GM12891 (cell line): Measurements from ENCODE around the gene CEP83.
A peak's percentile ranks its signal among the peaks of the same experiment; 100 is the strongest.

Experiments used
- DNase-seq: peaks from one replicate; pipeline ENCODE4 v3.0.0; 2011; ENCODE audit warnings: low spot score; ENCODE audit not compliant: insufficient read length
- FAIRE-seq: peaks from 2 replicates; lab custom pipeline; 2011; peaks lifted over from hg19 to GRCh38; lab: Jason Lieb, UNC
- PAX5 ChIP-seq: IDR thresholded peaks from 2 replicates; pipeline ENCODE4 v1.6.1; 2011; ENCODE audit warnings: low read length, moderate library complexity, mild to moderate bottlenecking; ENCODE audit not compliant: insufficient read depth, severe bottlenecking
- POLR2A ChIP-seq: IDR thresholded peaks from 2 replicates; pipeline ENCODE4 v1.6.1; 2011; ENCODE audit warnings: low read depth, low read length, control low read depth
- POLR2AphosphoS5 ChIP-seq: IDR thresholded peaks from 2 replicates; pipeline ENCODE4 v1.6.1; 2011; ENCODE audit warnings: low read depth, low read length, control low read depth
- POU2F2 ChIP-seq: IDR thresholded peaks from 2 replicates; pipeline ENCODE4 v1.6.1; 2011; ENCODE audit warnings: low read depth, mild to moderate bottlenecking, control low read depth, low read length, moderate library complexity
- SPI1 ChIP-seq: IDR thresholded peaks from 2 replicates; pipeline ENCODE4 v1.6.1; 2011; ENCODE audit warnings: low read depth, low read length, control low read depth
- TAF1 ChIP-seq: IDR thresholded peaks from 2 replicates; pipeline ENCODE4 v1.6.1; 2011; ENCODE audit warnings: low read depth, low read length, control low read depth

CEP83 gene

GRCh38 chr12:94267537-94267872 lies 192.2 kb downstream of the CEP83 start:
- no peak for DNase-seq
- TF ChIP-seq SPI1, result peak; percentile 36
- no peak for TF ChIP-seq PAX5
- FAIRE-seq, result no peak

DNA sequence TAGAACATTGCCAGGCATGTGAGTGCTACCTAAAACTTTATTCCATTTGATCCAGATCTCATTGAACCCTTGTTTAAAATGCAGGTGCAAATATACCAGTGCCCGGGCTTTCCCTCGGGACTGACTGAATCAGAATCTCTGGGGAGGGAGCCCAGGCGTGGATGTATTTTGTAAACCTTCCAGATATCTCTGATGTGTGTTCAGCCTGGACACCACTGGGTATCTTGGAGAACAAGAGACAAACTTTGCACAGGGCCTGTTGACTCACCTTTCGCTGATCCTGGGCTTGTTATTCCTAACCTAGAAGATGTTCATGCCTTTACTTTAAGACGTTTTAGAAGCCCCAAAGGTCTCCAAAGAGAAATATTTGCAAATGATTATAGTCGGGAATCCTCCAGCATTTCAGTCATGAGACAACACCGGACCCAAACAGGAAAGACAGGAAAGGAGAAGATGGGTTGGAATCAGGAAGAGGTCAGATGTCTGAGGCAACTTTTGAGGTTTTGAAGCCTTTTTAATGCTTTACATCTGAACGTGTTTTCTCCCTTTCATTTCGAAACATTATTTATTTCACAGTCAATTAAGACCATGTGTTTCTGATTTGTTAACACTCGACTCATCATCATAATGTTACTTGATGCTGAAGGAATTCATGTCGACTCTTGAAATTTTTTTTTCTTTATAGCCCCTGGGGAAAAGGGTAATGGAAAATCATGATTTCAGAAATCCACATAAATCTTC lies 192.7 kb downstream of the CEP83 start:
- DNase-seq, result no peak
- FAIRE-seq, result peak; percentile 40
- TF ChIP-seq POU2F2, result no peak

DNA sequence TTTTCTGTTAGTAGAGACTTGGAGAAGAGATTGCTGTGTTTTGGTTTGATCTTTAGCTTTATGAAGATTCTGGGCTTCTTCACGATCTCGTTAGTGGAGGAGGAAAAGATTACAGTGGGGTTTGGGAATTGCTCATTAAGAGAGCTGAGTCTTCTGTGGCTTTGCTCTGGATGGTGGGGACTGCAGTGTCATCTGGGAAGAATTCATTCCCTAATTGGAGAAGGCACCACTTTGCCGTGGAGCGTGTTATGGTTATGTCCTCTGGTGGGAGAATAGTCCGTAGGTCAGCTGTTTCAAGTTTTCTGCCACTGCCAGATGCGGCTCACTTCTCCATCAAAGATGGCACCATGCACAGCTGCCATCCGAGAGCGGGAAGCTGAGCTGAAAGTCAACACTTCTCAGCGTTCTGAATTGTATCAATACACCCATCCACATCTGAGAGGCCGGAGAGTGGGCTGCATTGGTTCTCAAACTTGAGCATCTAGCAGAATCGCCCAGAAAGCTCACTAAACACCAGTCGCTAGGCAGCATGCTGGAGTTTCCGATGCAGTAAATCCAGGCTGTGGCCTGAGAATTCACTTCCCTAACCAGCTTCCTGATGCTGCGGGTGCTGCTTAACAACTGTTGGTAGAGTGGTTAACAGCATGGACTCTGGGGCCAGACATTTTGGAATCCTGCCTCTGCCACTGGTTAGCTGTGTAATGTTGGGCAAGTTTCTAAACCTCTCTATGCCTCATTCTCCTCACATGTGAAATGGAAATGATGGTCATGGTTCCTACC lies 193.5 kb downstream of the CEP83 start:
- TF ChIP-seq POU2F2 (no peak), SPI1 (no peak), TAF1 (no peak), PAX5 (no peak), POLR2A (no peak), POLR2AphosphoS5 (no peak)
- FAIRE-seq, result no peak
- DNase-seq, result no peak

DNA sequence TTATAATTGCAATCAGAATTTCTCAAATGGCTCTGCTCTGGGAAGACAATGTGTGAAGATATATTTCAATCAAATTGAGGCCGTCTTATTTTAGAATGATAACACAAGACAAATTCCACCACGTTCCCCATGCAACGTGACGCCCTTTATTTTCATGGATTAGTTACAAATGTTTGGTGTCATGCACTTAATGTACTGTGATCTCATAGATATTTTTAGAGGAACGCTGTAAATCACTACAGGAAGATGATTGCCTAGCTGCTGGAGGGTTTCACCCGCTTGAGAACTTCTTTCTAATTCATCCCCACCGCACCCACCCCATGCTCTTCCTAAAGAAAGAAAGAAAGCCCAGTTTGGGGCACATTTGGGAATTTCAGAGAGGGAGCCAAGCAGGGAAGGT lies 194.1 kb downstream of the CEP83 start:
- FAIRE-seq (no peak), DNase-seq (no peak)
- TF ChIP-seq POLR2AphosphoS5, result no peak

DNA sequence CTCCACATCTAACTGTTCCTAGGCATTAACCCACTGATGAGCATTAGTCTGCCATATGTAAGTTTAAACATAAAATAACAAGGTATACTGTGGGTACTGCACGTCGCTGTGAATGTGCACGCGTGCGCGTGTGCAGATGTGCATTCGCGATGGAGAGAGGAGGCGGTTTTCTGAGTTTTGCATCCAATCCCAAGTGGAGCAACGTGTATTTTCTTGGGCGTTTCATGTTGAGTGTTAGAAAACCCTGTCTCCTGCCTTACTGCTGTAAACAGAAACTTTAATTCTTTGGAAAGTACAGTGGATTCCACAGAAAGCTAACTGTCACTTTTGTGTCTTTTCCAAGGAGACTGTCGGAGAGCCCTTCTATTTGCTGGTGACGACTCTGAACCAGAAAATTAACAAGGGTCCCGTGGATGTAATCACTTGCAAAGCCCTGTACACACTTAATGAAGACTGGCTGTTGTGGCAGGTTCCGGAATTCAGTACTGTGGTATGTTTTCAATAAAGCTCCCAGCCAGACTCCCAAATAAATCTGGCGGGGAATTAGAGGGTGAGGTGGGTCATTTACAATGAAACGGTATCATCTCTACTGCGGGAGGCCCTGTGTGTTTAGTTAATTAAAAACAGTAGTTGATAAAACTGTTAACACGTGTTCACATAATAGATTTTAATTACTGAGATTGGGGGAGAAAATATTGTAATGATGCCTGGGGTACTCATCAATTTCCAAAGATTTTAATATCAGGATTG lies 194.8 kb downstream of the CEP83 start:
- TF ChIP-seq POU2F2 (no peak), PAX5 (no peak), SPI1 (no peak), POLR2A (no peak), POLR2AphosphoS5 (no peak), TAF1 (no peak)
- FAIRE-seq, result peak; percentile 20

GRCh38 chr12:94263905-94264561 lies 195.6 kb downstream of the CEP83 start:
- FAIRE-seq (peak; percentile 38), DNase-seq (no peak)
- TF ChIP-seq POLR2A (no peak), POU2F2 (no peak), PAX5 (no peak), SPI1 (no peak), POLR2AphosphoS5 (no peak), TAF1 (no peak)

More for the DNA sequence above, 194.8 kb downstream of the CEP83 start:
- DNase-seq, result no peak

- DNase-seq (no peak), FAIRE-seq (no peak)
- TF ChIP-seq TAF1, result peak; percentile 24; the same call in 1 of the 2 replicates
- TF ChIP-seq POU2F2, result 0 out of 2 replicates have a peak, but pooled peaks have one; percentile 10
- no peak for TF ChIP-seq POLR2A
These were observed 196.5 kb downstream of the CEP83 start for GRCh38 chr12:94263011-94263811.

- peak; percentile 94 for FAIRE-seq
- TF ChIP-seq POU2F2 (no peak), PAX5 (no peak), TAF1 (no peak), SPI1 (peak; percentile 90), POLR2A (0 out of 2 replicates have a peak, but pooled peaks have one; percentile 38), POLR2AphosphoS5 (0 out of 2 replicates have a peak, but pooled peaks have one; percentile 39)
- DNase-seq, result peak; percentile 37
These were observed 197.2 kb downstream of the CEP83 start for GRCh38 chr12:94262228-94263010.
